Cardiac muscle cell (in vitro differentiated cells and primary cell): ENCODE results near the gene SGSH. TPM values are rescaled to one million over a fixed set of nuclear protein-coding genes. Genes with fewer than 3 reads are reported as not detected.

Source experiments
- DNase-seq, 2 donors: peaks; one replicate each; pipeline versions ENCODE4 v3.0.0 to v3.0.0-alpha.2; 2010 to 2017; ENCODE audit warnings: low read depth in 1 of 2, low spot score in 1 of 2
- H3K27ac ChIP-seq: fragments of 200-600 bp; sonication (generic); 2 replicates; pipeline ENCODE4 v1.5.1; 2016
- H3K27me3 ChIP-seq: fragments of 200-600 bp; sonication (generic); 2 replicates; pipeline ENCODE4 v1.6.0; 2016; ENCODE audit warnings: control low read depth
- H3K36me3 ChIP-seq: fragments of 200-600 bp; sonication (generic); 2 replicates; pipeline ENCODE4 v1.5.1; 2016; ENCODE audit warnings: control low read depth
- H3K4me1 ChIP-seq: fragments of 200-600 bp; sonication (generic); 2 replicates; pipeline ENCODE4 v1.8.1; 2017; ENCODE audit warnings: low read depth, mild to moderate bottlenecking, mixed run types
- H3K4me3 ChIP-seq: fragments of 200-600 bp; sonication (generic); 2 replicates; pipeline ENCODE4 v1.5.1; 2016; ENCODE audit warnings: mild to moderate bottlenecking
- H3K9me3 ChIP-seq: fragments of 200-600 bp; sonication (generic); 2 replicates; pipeline ENCODE4 v1.5.1; 2017; ENCODE audit warnings: low read depth, mild to moderate bottlenecking, control low read depth
- CTCF ChIP-seq: IDR thresholded peaks from 2 replicates; pipeline ENCODE4 v1.5.1; 2012; ENCODE audit warnings: low read depth, mild to moderate bottlenecking, low read length
- polyA plus RNA-seq: library from polyadenylated mRNA; unstranded; fragments of >200 nt; fragmentation: Nextera tagmentation; extraction: Ambion mirVana; gene quantifications from 2 replicates; pipeline ENCODE4 v1.2.1, GENCODE V29; 2016
- total RNA-seq: library from RNA; depleted of rRNA; stranded (reverse); fragments of >200 nt; gene quantifications from 2 replicates; pipeline ENCODE4 v1.2.3, GENCODE V29; 2016

The SGSH gene
- total and polyA plus RNA-seq, 2 experiments from 2014 or later = 56.6 to 63.2 TPM

DNA sequence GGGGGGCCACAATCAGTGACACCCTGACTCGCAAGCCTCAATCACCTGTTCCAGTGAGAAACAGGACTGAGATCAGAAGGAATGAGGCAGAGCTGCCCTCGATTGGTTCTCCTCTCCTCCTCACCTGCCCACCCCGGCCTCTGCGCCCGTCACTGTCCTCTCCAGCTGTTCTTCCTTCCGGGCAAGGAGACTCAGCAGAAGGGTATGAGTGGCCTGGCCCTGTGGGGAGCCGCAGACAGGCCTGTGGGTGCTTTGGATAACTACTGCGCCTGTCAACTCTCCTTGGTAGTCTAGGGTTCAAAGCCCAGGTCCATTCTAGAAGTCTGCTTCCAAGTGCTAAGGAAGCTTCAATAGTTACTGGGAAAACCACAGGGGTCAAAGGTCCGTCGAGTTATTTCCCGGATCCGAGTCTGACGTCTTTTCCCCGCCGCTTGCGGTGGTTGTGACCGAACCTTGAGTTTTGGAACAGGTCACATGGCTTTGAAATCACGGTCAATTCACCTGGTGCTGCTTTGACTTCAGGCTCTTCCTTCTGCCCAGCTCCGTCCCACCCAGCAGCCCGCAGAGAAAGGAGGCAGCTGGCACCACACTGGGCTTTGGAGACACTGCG, 42.0 kb downstream of the SGSH start:
- Histone ChIP-seq H3K36me3 (no peaks in the 10 kb centered on the region), H3K27ac (no peak overlapping the region), H3K27me3 (no peaks in the 10 kb centered on the region), H3K4me1 (no peaks in the 10 kb centered on the region), H3K4me3 (no peak overlapping the region), H3K9me3 (no peaks in the 10 kb centered on the region)
- TF ChIP-seq CTCF = no peak
- no peak for DNase-seq

DNA sequence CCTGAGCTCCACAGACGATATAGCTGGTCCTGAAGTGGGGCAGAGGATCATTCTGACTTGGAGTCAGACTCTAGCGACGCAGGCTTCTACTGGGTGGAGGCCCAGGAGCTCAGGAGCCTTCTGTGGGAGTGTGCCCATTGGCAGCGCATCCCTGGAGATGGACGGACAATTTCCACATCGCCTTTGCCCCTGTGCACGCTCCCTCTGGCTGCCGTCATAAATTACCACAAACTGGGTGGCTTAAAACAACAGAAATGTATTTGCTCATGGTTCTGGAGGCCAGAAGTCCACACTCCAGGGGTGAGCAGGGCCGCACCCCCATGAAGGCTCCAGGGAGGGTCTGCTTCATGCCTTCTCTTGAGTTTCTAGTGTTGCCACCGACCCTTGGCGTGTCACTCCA, 43.4 kb downstream of the SGSH start:
- Histone ChIP-seq H3K36me3 (no peaks in the 10 kb centered on the region), H3K27ac (no peak overlapping the region), H3K9me3 (no peaks in the 10 kb centered on the region), H3K4me1 (no peaks in the 10 kb centered on the region), H3K27me3 (no peaks in the 10 kb centered on the region), H3K4me3 (no peak overlapping the region)
- no peak for DNase-seq
- TF ChIP-seq CTCF = no peak

- H3K27ac ChIP-seq = no peak overlapping the region
- H3K36me3 ChIP-seq = no peaks in the 10 kb centered on the region
- no peak overlapping the region for H3K4me3 ChIP-seq
- H3K27me3 ChIP-seq = no peaks in the 10 kb centered on the region
- no peaks in the 10 kb centered on the region for H3K9me3 ChIP-seq
- no peak for DNase-seq
- no peak for TF ChIP-seq CTCF
- H3K4me1 ChIP-seq = no peaks in the 10 kb centered on the region
Measured at GRCh38 chr17:80173916-80174315, 46.2 kb downstream of the SGSH start.

GRCh38 chr17:80173126-80173525, 47.0 kb downstream of the SGSH start:
- no peak for DNase-seq
- Histone ChIP-seq H3K9me3 (no peaks in the 10 kb centered on the region), H3K36me3 (no peaks in the 10 kb centered on the region), H3K27me3 (no peaks in the 10 kb centered on the region), H3K4me3 (no peak overlapping the region), H3K27ac (no peak overlapping the region), H3K4me1 (no peaks in the 10 kb centered on the region)
- TF ChIP-seq CTCF = no peak

GRCh38 chr17:80171681-80172080, 48.5 kb downstream of the SGSH start:
- no peak for TF ChIP-seq CTCF
- H3K4me3 ChIP-seq = no peak overlapping the region
- no peaks in the 10 kb centered on the region for H3K4me1 ChIP-seq
- no peak overlapping the region for H3K27ac ChIP-seq
- H3K9me3 ChIP-seq = no peaks in the 10 kb centered on the region
- H3K27me3 ChIP-seq = no peaks in the 10 kb centered on the region
- H3K36me3 ChIP-seq = no peaks in the 10 kb centered on the region
- DNase-seq = no peak
